Measurements from ENCODE around the gene SUSD5.

SUSD5 gene

DNA sequence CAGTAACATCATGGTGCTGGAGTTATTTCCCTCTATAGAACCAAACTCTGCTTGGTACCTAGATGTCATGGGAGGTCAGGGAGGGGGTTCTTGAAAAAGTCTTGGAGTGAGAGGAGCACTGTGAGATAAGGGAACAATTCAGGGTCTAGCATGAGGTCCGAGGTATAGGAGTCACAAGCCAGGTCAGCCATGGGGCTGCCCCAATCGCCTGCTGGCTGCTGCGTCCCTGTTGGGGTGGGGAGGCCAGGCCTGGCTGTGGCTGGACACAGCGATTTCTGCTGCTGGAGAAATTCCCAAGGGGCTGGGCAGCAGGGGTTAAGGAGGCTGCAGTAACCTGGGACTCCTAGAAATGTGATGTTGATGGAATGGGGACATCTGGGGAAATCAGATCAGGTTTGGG lies 44.9 kb downstream of the SUSD5 start:
- TF ChIP-seq, protein P1, sequence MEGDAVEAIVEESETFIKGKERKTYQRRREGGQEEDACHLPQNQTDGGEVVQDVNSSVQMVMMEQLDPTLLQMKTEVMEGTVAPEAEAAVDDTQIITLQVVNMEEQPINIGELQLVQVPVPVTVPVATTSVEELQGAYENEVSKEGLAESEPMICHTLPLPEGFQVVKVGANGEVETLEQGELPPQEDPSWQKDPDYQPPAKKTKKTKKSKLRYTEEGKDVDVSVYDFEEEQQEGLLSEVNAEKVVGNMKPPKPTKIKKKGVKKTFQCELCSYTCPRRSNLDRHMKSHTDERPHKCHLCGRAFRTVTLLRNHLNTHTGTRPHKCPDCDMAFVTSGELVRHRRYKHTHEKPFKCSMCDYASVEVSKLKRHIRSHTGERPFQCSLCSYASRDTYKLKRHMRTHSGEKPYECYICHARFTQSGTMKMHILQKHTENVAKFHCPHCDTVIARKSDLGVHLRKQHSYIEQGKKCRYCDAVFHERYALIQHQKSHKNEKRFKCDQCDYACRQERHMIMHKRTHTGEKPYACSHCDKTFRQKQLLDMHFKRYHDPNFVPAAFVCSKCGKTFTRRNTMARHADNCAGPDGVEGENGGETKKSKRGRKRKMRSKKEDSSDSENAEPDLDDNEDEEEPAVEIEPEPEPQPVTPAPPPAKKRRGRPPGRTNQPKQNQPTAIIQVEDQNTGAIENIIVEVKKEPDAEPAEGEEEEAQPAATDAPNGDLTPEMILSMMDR (IDR thresholded peaks at IDR 0.05; ENCODE audit: control insufficient read depth, insufficient read depth, low read depth, low read length, missing control alignments) = no peak
- no peak overlapping the region for H3K4me3 ChIP-seq (ENCODE audit: control insufficient read depth, low read depth, low read length)
- DNase-seq (ENCODE audit: low read depth) = no peak

DNA sequence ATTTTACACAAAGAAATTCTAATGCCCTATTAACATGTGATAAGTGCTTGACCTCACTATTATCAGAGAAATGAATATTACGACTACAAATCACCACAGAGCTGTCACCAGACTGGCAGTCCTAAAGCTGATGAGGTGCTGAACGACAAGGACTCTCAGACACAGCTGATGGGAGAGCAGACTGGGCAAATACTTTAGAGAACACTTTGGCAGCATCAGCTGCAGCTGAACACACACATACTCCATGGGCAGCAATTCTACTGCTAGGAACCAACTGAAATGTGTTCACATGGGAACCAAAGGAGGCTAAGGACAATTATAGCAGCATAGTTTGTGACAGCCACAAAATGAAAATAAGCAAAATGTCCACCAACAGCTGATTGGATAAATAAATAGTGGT lies 45.5 kb downstream of the SUSD5 start:
- TF ChIP-seq, protein P1 (IDR thresholded peaks at IDR 0.05; ENCODE audit: control insufficient read depth, insufficient read depth, low read depth, low read length, missing control alignments) = no peak

DNA sequence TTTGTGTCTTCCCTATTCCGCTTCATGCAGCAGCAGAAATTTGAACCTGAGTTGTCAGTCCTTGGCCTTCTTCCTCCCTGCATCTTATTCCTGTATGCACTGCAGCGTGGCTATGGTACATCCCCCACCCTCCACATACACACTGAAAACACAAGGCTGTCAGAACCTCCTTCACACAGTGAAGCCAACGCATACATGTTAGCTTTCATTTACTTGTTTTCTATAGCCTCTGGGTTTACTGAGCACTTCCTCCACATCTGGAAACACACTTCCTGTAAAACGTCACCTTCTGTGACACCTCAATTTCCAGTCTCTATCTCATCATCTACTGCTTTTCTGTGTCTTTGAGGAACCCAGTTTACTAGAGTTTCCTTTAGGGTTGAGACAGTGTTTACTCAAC lies 47.0 kb downstream of the SUSD5 start:
- DNase-seq (ENCODE audit: low read depth) = no peak
- TF ChIP-seq, protein P1 (IDR thresholded peaks at IDR 0.05; ENCODE audit: control insufficient read depth, insufficient read depth, low read depth, low read length, missing control alignments) = no peak

More for the DNA sequence above, 45.5 kb downstream of the SUSD5 start:
- DNase-seq (ENCODE audit: low read depth) = no peak
- no peak overlapping the region for H3K4me3 ChIP-seq (ENCODE audit: control insufficient read depth, low read depth, low read length)

DNA sequence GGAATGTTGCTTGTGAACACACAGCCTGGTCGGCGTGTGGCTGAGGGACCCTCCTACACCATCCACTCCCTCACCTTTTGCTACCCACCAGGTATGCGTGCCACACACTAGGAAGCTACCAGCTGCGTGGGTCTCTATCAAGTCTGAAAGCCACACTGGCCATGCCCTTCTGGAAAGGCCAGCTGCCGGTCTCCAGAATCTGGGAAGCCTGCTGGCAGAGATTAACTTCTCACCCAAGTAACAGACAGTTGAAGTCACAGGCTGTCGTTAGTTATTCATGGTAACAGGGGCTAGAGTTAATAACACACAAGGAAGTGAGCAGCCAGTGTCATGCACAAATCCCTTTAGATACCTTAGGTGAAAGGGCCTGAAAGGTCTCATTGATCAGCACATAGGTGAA lies 48.1 kb downstream of the SUSD5 start:
- TF ChIP-seq, protein P1 (IDR thresholded peaks at IDR 0.05; ENCODE audit: control insufficient read depth, insufficient read depth, low read depth, low read length, missing control alignments) = no peak
- no peak overlapping the region for H3K4me3 ChIP-seq (ENCODE audit: control insufficient read depth, low read depth, low read length)
- DNase-seq (ENCODE audit: low read depth) = no peak

More for the DNA sequence above, 47.0 kb downstream of the SUSD5 start:
- H3K4me3 ChIP-seq (ENCODE audit: control insufficient read depth, low read depth, low read length) = no peak overlapping the region

DNA sequence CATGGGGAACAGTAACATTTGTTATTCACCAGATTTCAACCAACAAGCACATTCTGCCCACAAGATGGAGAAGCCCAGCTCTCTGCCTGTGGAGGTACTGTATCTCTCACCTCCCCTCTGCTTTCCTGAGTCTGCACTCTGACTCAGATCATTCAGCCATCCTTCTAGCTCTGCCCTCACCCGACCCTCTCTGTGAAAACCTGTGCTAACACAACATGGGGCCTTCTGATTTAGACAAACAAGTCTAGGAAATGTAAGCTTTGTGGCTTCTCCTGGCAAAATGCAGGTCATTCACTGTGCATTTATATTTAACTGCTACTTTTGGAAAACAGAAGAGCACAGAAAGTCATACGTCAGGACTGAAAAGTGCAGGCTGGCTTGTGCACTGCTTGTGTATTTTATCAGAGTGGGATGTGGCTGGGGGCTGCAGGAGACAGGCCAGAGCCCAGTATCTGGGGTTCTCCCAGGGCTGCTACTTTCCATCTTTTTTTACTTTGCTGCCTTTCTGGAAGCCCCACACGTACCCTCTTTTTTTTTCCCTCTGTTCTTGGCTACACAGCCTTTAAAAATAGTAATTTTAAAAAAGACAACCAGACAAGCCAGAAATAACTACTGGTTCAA lies 50.8 kb downstream of the SUSD5 start:
- TF ChIP-seq, protein P1 (IDR thresholded peaks at IDR 0.05; ENCODE audit: control insufficient read depth, insufficient read depth, low read depth, low read length, missing control alignments) = no peak
- no peak overlapping the region for H3K4me3 ChIP-seq (ENCODE audit: control insufficient read depth, low read depth, low read length)
- DNase-seq (ENCODE audit: low read depth) = no peak

DNA sequence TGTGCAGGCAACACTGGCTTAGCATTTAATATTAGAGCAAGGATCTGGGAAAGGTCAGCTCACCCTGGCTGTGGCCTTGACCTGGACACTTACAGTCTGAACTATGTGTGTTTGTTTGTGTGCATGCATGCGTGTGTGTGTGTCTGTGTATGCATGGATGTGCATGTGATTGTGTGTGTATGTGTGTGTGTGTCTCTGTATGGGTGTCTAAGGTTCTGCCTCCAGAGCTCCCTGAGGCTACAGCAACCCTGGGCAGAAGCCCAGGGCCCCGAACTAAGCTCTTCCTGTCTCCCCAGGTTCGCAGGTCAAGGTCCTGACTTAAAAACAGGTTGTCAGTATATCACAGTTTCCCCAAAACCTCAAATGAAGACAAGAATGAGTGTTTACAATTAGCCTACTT lies 51.3 kb downstream of the SUSD5 start:
- no peak overlapping the region for H3K4me3 ChIP-seq (ENCODE audit: control insufficient read depth, low read depth, low read length)
- TF ChIP-seq, protein P1 (IDR thresholded peaks at IDR 0.05; ENCODE audit: control insufficient read depth, insufficient read depth, low read depth, low read length, missing control alignments) = no peak
- DNase-seq (ENCODE audit: low read depth) = no peak

Data from AG09309 (cell line).